ENCODE results near the gene CDC42SE2.

- TF ChIP-seq CTCF (IDR thresholded peaks at IDR 0.05; ENCODE audit: poor library complexity, severe bottlenecking): no peak
- TF ChIP-seq POLR2AphosphoS5 (IDR thresholded peaks at IDR 0.05): no peak
- no peak for TF ChIP-seq EP300 (conservative IDR thresholded peaks at IDR 0.05; ENCODE audit: poor library complexity, severe bottlenecking)
- no peak for TF ChIP-seq EZH2 (IDR thresholded peaks at IDR 0.05; ENCODE audit: borderline replicate concordance, insufficient read depth, low read length, poor library complexity, severe bottlenecking)
- no peak for TF ChIP-seq TAF1 (IDR thresholded peaks at IDR 0.05; ENCODE audit: low read depth)
- TF ChIP-seq RAD21 (conservative IDR thresholded peaks at IDR 0.05): no peak
- TF ChIP-seq REST (IDR thresholded peaks at IDR 0.05; ENCODE audit: borderline replicate concordance): no peak
- no peak for TF ChIP-seq SMC3 (conservative IDR thresholded peaks at IDR 0.05; ENCODE audit: poor library complexity)
Observed at GRCh38 chr5:131355971-131356528, 92.2 kb downstream of the CDC42SE2 start.

Data from neural cell (in vitro differentiated cells).